ACC112 (cell line): ENCODE data around the gene CRYBG1.
A peak's percentile ranks its signal among the peaks of the same experiment; 100 is the strongest.

Experiments
- H2AFZ ChIP-seq: fragments of 200-600 bp; sonication (generic); one replicate; pipeline ENCODE4 v1.6.0; 2017; ENCODE audit warnings: antibody characterized with exemption, low read length; ENCODE audit not compliant: unreplicated experiment
- H3K27ac ChIP-seq: fragments of 200-600 bp; sonication (generic); 2 replicates; pipeline ENCODE4 v1.5.1; 2014; ENCODE audit warnings: low read depth, mild to moderate bottlenecking, antibody characterized with exemption, low read length, moderate library complexity
- H3K27me3 ChIP-seq: fragments of 200-600 bp; sonication (generic); 2 replicates; pipeline ENCODE4 v1.6.1; 2014; ENCODE audit warnings: mild to moderate bottlenecking, antibody characterized with exemption, low read length, moderate library complexity, mixed read lengths; ENCODE audit not compliant: insufficient read depth
- H3K36me3 ChIP-seq: fragments of 200-600 bp; sonication (generic); 2 replicates; pipeline ENCODE4 v1.6.1; 2016; ENCODE audit warnings: mild to moderate bottlenecking, antibody characterized with exemption, low read length, moderate library complexity, mixed read lengths; ENCODE audit not compliant: insufficient read depth
- H3K4me1 ChIP-seq: fragments of 200-600 bp; sonication (generic); one replicate; pipeline ENCODE4 v1.6.1; 2016; ENCODE audit warnings: low read length, mixed read lengths; ENCODE audit not compliant: insufficient read depth, unreplicated experiment, control insufficient read depth
- H3K4me3 ChIP-seq: fragments of 200-600 bp; sonication (generic); 2 replicates; pipeline ENCODE4 v1.5.1; 2014; ENCODE audit warnings: mild to moderate bottlenecking, low read depth, low read length
- H3K79me2 ChIP-seq: fragments of 200-600 bp; sonication (generic); one replicate; pipeline ENCODE4 v1.6.0; 2016; ENCODE audit warnings: low read length; ENCODE audit not compliant: control insufficient read depth, unreplicated experiment, insufficient read depth

CRYBG1 gene

DNA sequence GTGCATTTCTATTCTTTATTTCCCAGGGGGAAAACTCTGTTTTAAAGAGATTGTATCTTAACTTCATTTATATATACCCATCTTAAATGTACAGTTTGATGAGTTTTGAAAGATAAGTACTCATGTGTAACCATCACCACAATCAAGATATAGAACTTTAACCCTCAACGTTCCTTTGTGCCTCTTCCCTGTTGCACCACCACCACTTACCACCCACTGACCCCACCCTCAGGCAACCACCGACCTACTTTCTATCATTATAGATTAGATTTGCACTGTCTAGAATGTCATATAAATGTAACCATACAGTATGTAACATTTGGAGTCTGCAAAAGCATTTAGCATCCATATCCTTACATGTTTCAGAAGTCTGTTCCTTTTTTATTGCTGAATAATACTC, 147.8 kb downstream of the CRYBG1 start:
- Histone ChIP-seq H3K79me2 (peaks cover 7% of the 10 kb centered on the region), H3K36me3 (no peaks in the 10 kb centered on the region), H3K27ac (no peak overlapping the region), H3K4me3 (no peak overlapping the region), H3K4me1 (no peaks in the 10 kb centered on the region), H2AFZ (no peak overlapping the region), H3K27me3 (no peaks in the 10 kb centered on the region)

GRCh38 chr6:106508834-106509233, 148.3 kb downstream of the CRYBG1 start:
- H3K36me3 ChIP-seq, result no peaks in the 10 kb centered on the region
- H3K27me3 ChIP-seq, result no peaks in the 10 kb centered on the region
- no peaks in the 10 kb centered on the region for H3K4me1 ChIP-seq
- H3K27ac ChIP-seq, result no peak overlapping the region
- H2AFZ ChIP-seq, result no peak overlapping the region
- peaks cover 13% of the 10 kb centered on the region for H3K79me2 ChIP-seq
- no peak overlapping the region for H3K4me3 ChIP-seq

- H2AFZ ChIP-seq, result no peak overlapping the region
- H3K4me3 ChIP-seq, result peak overlapping the region; percentile 86
- no peak overlapping the region for H3K27ac ChIP-seq
- peaks cover 20% of the 10 kb centered on the region for H3K79me2 ChIP-seq
- H3K36me3 ChIP-seq, result no peaks in the 10 kb centered on the region
- H3K27me3 ChIP-seq, result no peaks in the 10 kb centered on the region
- H3K4me1 ChIP-seq, result peaks cover 6% of the 10 kb centered on the region
These were observed 149.0 kb downstream of the CRYBG1 start for GRCh38 chr6:106509420-106510089.

DNA sequence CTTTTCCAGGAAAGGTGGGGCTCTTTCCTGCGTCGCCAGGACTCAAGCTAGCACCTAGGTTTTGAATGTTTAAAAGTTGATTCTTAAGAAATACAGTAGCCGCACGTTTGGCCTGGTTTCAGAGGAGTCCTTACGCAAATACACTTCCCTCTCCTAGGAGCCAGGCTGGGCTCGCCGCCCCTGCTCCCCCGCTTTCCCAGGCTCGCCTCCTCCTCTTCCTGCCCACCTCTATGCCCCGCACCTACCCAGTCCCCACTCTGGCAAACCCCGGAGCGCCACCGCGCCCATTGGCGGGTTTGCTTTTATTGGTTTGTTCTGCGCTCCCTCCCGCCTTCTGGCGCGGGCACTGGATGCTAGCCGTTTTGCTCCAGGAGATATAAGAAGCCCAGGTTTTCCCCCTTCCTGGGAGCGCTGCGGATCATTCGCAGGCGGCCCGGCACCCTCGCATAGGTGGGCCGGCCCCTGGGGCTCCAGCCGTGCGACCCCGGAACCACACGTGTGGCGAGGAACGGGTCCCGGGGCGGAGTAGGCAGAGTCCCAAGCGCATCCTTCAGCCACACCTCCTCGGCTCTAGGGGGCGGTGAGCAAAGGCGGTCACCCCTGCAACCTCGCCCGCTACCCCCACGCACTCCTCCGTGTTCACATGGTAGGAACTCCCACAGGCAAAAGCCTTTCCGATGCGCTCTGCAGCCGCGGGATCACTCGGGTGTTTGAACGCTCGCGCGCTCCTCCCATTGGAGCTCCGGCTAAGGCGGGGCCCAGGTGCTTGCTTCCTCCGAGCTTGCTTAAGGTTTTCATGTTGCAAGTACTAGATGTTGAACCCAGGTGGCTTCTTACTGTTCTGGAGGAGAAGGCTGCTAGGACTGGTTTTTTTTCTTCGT, 149.8 kb downstream of the CRYBG1 start:
- Histone ChIP-seq H3K79me2 (peaks cover 28% of the 10 kb centered on the region), H3K4me3 (peak overlapping the region; percentile 86), H2AFZ (peak overlapping the region; percentile 52), H3K27me3 (no peaks in the 10 kb centered on the region), H3K4me1 (peaks cover 12% of the 10 kb centered on the region), H3K36me3 (no peaks in the 10 kb centered on the region), H3K27ac (no peak overlapping the region)

DNA sequence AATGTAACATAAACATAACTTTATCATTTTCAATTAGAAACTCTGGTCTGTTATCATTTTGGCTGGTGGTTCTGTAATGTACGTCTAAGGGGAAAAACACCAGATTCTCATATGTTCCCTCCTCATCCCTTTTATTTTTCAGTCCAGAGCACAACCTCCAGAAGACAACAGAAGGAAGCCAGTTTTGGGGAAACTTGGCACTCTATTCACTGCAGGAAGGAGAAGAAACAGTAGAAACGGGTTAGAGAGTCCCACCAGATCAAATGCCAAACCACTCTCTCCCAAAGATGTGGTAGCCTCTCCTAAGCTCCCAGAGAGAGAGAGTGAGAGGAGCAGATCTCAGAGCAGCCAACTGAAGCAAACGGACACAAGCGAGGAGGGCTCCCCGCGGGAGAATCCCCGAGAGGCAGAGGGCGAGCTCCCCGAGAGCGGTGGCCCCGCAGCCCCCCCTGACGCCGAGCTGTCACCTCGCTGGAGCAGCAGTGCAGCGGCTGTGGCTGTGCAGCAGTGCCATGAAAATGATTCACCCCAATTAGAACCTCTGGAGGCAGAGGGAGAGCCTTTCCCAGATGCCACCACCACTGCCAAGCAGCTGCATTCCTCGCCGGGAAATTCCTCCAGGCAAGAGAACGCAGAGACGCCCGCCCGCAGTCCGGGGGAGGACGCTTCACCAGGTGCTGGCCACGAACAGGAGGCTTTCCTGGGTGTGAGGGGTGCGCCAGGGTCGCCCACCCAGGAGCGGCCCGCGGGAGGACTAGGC, 151.0 kb downstream of the CRYBG1 start:
- Histone ChIP-seq H3K27me3 (no peaks in the 10 kb centered on the region), H3K79me2 (peaks cover 36% of the 10 kb centered on the region), H3K4me3 (peak overlapping the region; percentile 86), H2AFZ (peak overlapping the region; percentile 63), H3K4me1 (peaks cover 13% of the 10 kb centered on the region), H3K27ac (peak overlapping the region; percentile 65; the same call in 1 of the 2 replicates), H3K36me3 (no peaks in the 10 kb centered on the region)

- Histone ChIP-seq H3K27ac (peak overlapping the region; percentile 65), H3K79me2 (peaks cover 42% of the 10 kb centered on the region), H2AFZ (peak overlapping the region; percentile 72), H3K27me3 (no peaks in the 10 kb centered on the region), H3K4me1 (peaks cover 13% of the 10 kb centered on the region), H3K36me3 (no peaks in the 10 kb centered on the region), H3K4me3 (peak overlapping the region; percentile 86)
These were observed 151.8 kb downstream of the CRYBG1 start for GRCh38 chr6:106512048-106512967.

DNA sequence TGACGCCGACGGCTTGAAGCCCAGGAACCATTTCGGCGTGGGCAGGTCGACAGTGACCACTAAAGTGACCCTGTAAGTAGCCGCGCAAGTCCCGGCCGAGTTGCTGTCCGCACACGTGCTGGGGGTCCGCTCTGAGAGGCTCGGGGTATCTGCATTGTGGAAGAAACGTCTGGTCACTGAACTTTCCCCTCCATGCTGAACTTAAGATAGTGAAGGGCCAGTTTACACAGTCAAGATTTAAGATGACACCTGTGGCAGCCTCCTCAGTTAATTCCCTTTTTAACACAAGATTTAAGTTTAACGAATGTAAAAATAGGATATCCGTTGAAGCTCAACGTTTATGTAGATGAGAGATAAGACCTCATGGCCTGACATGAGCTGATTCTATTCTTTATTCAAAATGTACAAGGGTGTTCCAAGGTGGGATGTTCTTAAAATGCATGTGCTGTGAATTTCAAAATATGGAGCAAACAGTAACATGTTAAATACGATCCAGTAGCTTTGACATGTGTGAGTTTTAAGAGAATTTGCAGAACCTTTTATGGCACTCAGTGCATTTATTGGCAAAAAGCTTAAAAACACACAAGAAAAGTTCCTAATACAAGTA, 152.6 kb downstream of the CRYBG1 start:
- peak overlapping the region; percentile 86 for H3K4me3 ChIP-seq
- peak overlapping the region; percentile 72 for H2AFZ ChIP-seq
- no peaks in the 10 kb centered on the region for H3K36me3 ChIP-seq
- peaks cover 47% of the 10 kb centered on the region for H3K79me2 ChIP-seq
- H3K27ac ChIP-seq, result peak overlapping the region; percentile 65
- H3K27me3 ChIP-seq, result no peaks in the 10 kb centered on the region
- peaks cover 20% of the 10 kb centered on the region for H3K4me1 ChIP-seq

DNA sequence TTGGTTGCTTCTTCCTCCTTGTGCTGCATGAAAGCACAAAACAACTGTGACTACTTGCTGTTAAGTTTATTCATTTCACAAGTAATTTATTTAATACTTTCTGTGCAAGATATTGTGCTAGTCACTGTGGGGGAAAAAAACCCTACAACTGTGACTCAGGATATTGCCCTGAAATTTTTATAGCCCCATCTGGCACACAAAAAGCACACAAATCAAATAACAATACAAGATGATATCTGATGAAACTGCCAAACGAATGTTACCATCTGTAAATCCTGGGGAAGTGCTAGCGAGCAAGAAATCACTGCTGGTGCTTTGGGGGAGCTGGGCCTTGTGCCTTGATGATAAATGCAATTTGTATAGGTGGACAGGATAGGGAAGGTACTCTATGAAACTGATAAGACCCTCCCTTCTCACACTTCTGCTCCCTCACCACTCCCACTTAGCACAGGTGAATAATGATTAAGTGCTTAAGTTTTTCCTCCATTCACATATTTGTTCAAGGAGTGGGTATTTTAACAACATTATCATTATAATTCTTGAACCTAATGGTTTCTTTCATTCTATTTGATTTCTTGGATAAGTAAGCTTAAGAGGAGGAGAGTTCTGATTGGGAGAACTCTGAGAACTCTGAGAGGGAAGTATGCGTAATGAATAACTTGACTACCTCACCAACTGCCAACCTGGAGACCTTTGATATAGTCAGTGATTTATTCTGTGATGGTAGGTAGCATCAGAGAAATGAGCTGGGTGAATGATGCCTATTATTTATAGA, 153.5 kb downstream of the CRYBG1 start:
- no peaks in the 10 kb centered on the region for H3K27me3 ChIP-seq
- peak overlapping the region; percentile 86 for H3K4me3 ChIP-seq
- peaks cover 50% of the 10 kb centered on the region for H3K79me2 ChIP-seq
- H3K36me3 ChIP-seq, result no peaks in the 10 kb centered on the region
- H2AFZ ChIP-seq, result no peak overlapping the region
- peak overlapping the region; percentile 65 for H3K27ac ChIP-seq
- peaks cover 23% of the 10 kb centered on the region for H3K4me1 ChIP-seq

DNA sequence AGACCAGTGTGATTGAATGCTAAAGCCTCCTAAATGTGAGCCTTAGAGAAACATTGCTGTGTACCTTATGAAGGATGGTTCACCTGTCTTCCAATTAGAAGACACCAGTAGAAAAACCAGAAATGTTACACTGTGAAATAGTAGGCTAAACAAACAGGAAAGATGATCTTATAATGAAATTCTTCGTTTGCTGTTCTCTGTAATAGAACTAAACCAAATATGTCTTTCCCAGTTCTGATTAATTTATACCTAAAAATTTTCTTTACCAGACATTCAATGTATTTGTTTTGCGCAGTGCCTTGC, 154.0 kb downstream of the CRYBG1 start:
- no peaks in the 10 kb centered on the region for H3K27me3 ChIP-seq
- peaks cover 27% of the 10 kb centered on the region for H3K4me1 ChIP-seq
- no peak overlapping the region for H2AFZ ChIP-seq
- H3K36me3 ChIP-seq, result no peaks in the 10 kb centered on the region
- H3K27ac ChIP-seq, result peak overlapping the region; percentile 65
- peaks cover 50% of the 10 kb centered on the region for H3K79me2 ChIP-seq
- H3K4me3 ChIP-seq, result peak overlapping the region; percentile 86
